NCI-H2171 treated with DMSO at 0.1 percent for 48 hours (cell line): ENCODE measurements around the gene SIK3.

ENCODE experiments used
- DNase-seq: peaks from one replicate; lab custom pipeline; 2025; lab: John Stamatoyannopoulos, UW

Gene SIK3

DNA sequence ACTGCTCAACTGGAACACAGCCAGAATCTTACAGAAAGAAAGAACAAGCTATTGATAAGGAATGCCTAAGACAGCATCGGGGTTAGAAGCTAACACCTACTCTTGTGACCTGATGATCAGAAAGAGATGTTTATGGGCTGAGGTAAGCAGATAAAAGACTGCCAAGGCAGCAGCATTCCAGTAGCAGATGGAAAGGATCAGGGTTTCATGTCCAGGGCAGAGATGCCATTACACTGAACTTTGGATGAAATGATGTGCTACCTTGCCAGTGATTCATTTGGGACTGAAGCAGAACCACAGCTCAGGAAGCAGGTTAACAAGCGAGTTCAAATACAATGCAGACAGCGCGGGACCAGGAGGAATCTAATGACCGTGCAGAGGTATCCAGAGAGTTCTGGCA is 233.7 kb downstream of the SIK3 start:
- DNase-seq, result no peak

DNA sequence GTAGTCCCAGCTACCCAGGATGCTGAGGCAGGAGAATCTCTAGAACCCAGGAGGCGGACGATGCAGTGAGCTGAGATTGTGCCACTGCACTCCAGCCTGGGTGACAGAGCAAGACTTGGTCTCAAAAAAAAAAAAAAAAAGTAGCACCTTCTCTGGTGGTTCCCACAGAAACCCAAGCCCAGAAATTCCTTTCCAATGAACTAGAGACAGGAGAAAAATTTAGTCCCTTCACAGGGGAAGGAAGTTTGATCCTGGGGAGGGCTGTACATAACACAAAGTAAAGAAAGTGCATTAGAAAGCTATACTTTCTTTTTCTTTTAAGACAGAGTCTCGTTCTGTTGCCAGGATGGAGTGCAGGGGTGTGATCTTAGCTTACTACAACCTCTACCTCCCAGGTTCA is 235.3 kb downstream of the SIK3 start:
- DNase-seq, result no peak

DNA sequence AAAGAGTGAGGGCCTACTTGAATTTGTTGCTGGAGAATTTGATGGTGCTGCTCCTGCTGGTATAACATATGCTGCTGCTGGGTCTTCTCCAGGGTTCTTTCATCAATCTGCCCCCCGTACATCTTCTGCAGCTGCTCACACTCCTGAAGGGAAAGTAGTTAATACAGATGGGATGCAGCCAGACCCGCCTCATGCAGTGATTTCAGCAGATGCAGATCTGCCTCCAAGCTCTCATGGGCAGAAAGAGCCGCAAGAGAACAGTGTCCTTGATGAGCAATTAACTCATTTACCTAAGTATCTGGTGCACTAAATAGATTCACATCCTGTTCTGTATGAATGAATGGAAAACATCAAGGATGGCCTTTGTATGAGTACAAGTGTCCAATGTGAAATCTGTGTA is 236.0 kb downstream of the SIK3 start:
- peak; percentile 53 for DNase-seq

DNA sequence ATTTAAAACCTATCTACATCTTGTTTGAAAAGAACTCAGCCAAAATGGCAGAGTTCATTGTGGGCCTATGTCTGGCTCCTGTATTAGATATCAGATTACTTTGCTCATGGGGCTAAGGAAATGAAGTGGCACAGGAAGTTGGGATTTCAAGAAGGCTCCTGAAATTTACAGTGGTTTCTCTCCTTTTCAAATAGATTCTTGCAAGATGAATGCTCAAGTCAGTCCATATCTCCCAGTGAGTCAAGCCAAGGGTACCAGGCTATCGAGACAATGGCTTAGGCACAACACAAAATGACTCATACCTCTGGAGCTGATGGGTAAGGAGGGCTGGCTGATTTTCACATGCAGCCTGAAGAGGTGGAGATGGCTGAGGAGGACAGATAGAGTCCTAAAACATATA is 236.7 kb downstream of the SIK3 start:
- no peak for DNase-seq

DNA sequence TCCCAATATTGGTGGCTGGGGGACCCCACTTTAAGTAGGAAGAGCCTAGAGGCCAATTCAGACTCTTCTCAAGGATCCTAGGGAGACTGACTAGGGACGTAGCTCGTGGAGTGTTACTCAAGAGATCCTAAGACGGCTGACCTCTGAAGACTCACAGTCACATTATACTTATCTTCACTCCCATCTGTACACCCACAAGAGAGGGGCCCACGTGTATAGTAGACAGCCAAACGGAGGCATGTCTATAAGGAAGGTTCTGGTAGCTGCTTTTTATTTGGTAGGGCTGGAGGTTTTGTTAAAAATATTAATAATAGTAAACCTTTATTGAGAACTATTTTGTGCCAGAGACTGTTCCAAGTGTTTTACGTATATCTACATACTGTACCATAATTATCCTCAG is 237.9 kb downstream of the SIK3 start:
- DNase-seq, result no peak

DNA sequence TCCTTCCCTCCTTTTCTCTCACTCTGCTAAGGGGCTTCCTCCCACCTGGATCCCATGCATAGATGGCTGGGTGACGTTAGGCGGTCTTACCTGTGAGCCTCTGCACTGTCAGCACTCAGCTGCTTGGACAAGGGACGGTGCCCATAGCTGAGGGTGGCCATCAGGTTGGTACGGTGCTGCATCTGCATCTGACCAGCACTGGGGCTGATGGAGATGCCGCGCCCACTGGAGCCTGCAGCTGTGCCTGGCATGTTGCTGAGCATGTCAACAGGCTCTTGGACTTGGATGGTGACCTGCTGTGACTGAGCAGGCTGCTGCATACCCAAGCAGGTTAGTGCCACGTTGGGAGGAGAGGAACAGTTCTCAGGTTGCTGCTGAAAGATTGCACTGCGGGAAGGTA is 239.1 kb downstream of the SIK3 start:
- no peak for DNase-seq

DNA sequence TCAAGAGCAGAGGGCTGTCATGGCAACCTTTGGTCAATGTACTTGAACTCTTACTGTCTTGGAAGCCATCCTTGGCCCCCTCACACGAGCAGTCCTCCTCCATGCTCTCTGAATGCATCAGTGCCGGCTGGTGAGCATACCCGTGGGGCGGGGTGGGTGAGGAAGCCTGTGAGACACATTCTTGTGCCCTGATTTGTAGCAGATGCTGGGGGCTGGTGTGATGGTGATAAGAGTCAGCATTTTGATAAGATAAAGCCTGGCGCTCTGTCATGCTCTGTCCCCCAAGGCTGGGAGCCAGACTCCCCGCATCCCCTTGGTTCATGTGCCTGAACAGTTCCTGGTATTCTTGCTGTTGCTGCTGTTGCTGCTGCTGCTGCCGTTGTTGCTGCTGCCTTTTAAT is 240.3 kb downstream of the SIK3 start:
- no peak for DNase-seq

DNA sequence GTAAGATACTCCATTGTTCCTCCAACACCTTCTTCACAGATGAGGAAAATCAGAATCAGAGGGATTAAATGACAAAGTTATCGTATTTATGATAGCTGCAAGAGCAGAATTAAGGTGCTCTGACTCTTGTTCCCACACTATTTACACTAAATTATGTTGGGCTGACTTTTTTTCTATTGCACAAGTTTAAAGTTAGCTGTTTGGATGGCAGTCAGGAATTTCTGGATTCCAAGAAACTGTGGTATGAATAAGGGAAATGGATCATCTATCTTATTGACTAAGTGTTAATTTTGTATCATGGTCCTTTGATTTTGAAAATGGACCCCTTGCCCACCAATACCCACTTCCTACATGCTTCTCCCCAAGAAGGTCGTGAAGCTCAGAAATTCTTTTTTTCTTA is 240.9 kb downstream of the SIK3 start:
- DNase-seq, result no peak

DNA sequence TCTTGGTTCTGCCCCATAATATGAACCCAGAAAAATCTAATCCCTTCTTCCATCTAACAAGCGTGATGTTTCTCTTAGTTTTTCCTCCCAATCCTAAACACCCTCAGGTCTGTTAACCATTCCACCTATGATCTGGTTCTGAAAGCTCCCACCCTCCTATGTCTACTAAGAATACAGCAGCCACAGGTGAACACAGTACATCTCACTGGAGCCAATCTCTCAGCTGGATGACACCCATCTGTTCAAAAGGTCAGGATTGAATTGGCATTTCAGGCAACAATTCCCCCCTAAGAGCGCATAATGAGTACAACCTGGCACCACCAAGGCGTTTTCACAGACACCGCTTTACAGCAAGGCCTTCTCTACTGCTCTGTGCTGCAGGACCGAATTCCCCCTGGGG is 241.8 kb downstream of the SIK3 start:
- peak; percentile 17 for DNase-seq

DNA sequence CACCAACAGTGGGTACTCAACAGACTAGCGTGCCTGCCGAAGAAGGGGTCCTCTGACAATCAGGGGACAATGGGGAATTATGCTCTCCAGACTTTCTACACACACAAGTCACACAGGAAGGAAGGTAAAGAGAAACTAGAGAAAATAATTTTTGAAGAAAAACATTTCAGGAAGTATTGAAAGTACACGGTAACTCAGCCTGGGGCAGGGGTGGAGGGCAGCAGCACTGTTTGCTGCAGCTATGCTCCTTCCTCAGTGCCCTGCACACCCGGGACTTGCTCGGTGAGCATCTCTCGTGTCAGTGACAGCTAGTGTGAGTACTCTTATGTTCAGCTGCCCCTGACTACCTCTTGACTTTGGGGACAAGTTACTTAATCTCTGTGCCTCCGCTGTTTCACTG is 242.8 kb downstream of the SIK3 start:
- no peak for DNase-seq

DNA sequence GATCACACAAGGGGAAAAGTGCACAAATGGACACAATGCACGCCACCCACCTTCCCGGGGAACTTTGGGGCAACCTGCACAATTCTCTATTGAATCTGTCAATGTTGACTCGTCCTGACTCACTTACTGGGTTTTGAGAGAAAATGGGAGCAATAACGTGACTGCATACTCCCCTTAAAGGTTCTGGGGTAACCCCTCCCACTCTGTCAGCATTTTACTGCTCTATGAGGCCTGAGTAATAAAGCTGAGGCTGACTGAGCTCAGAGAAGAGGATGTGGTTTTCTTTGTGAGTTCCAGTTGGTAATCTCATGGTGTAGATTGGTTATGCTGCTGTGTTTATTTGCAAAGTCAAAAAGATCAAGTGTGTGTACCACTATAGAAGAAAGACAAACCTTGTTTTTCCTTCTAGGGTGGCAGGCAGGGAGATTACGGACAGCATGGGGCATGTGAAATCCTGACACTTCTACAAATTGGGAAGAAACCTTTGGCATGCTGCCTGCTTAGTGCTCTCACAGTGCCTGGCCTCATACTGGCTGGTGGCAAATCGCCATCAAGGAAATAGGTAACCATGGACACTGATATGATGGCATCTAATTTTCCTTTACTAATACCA is 244.7 kb downstream of the SIK3 start:
- no peak for DNase-seq

DNA sequence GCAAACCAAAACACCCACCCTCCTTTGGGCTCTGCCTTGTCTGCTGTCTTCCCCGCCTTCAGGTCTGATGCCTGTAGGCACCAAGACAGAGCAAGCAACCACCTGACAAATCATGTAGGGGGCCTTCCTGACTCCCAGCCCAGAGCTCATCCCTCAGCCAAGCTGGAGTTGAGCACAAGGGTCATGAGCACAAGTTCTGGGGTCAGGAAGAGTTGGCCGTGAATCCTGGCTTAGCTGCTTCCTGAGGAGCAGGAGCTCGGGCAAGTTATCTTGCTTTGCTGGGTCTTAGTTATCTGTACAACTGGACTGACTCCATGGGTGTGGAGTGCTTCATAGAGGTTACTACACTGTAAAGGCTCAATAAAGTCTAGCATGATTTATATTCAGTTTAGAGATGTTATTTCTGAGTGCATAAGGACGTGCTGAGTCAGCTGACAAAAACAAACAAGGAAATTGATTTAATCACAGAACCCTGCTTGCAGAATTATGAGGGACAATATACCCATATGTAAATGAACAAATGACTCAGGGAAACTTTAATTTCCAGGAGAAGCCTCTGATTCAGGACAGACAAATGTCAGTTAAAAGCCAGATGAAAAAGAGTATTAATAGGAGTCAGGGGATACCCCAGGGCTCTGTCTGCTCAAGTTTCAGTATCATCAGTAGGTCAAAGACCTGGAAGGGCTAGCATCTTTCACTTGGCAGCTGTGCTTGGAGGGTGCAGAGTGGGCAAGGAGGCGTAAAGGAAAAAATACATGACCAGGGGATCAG is 245.8 kb downstream of the SIK3 start:
- DNase-seq, result no peak

DNA sequence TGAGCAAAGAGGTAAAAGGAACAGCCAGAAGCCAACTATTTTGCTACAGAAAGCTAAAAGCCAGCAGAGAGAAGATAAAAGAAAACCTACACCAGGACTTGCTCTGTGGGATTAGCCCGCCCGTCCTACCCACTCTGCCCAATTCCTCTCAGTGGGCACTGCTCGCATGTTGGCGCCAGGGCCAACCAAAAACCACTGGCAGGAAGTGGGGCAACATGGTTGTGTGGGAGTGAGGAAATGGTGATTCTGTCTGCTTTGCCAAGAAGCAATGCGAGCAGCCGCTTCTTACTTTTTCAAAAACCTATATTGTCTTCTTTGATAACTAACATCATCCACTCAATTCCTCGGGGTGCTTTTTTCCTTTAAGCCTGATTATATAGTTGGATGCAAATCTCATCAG is 246.6 kb downstream of the SIK3 start:
- no peak for DNase-seq

DNA sequence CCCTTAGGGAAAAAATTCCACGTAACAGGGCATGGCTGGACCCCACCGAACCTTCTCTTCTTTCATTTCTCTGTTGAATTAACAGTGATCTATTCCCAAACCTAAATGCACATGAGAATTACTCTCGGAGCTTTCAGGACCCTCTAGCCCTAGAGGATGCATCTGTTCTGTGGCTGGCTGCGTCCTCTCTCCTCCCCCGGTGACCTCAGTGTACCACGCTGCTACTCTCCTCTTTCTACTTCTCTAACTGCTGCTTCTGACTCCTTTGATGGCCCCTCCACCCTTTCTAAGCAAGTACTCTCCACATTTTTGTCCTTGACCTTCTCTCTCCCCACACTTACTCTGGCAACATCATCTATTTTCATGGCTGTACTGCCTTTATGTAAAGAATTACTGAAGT is 248.7 kb downstream of the SIK3 start:
- no peak for DNase-seq

DNA sequence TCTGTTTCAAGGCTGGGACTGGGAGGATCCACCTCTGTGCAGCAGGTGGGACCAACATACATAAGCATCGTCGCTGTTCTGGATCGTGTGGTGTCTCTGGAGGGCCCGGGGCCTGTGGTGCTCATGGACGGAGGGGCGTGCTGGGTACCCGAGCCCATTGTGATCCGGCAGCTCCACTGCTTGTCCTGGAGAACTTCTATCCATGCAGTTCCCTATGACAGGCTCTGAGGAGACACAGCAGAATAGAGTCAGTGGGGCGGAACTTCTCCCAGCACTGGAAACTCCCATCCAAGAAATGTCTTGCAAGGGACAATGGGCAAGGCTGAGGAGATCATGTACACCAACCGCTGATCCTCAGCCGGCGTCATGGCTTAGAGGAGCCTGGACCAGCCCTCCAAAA is 249.2 kb downstream of the SIK3 start:
- no peak for DNase-seq

DNA sequence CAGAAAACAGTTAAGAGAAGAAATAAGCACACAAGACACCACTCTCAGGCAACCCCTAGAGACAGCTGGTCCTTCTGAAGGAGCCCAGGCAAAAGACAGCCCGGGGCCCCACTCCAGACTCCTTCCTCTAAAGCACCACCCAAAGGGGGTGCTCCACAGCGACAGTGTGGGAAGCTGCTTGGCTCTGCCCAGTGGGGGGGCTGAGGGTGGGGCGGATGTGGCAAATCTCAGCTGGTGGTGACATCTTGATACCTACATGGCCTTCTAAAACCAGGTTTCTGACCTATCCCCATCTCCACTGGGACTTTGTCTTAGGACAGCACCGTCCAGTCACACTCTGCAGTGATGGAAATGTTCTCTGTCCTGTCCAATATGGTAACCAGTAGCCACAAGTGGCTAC is 250.6 kb downstream of the SIK3 start:
- DNase-seq, result no peak

DNA sequence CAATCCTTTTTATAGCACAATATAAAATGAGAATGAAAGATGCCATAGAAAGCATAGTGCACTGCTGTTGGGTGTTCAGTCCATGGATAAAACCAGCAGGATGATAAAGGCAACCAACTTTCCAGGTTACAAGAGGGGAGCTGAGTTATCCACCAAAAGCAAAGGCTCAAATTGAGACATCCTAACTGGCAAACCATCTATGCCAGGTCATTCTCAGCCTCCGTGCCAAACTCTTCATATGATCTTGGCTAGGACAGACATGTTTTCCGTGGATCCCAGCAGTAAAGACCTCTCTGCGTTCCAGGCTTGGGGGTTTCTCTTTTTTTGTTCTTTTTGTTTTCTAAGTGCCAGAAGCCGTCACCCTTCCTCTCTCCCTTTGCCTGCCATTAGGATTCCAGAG is 253.5 kb downstream of the SIK3 start:
- no peak for DNase-seq

DNA sequence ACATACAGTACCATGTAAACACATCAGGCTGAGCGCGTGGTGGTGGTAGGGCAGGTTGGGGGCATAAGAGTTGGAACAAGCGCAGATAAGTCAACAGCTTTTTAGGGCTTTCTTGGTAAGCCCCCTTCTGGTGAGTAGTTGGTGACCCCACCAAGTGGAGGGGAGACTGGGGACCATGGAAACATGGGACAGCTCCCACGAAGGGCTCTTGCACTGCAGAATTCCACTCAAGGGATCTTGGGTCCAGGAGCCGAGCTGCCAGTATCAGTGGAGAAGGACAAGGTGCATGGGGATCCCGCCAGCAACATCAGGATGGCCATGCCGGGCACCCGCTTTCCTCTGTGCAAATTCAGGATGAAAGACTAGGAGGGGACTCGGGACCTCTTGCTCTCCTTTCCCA is 254.6 kb downstream of the SIK3 start:
- DNase-seq, result no peak

DNA sequence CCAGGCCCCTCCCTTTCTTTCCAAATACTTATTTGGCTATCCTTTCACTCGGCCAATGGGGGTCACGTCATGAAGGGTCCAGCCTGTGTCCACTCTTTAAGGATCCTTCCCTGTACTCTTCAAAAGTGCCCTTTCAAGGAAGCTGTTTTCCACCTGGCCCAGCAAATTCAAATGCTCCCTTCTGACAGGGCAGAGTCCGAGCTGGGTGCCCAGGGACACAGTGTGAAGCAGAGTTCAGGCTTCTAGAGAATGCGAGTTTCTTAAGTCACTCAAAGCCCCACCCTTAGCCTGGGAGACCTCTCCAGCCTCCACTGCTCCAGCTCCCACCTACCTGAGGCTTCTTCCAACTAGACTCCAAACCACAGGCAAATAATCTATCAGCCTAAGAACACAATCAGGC is 255.3 kb downstream of the SIK3 start:
- no peak for DNase-seq

DNA sequence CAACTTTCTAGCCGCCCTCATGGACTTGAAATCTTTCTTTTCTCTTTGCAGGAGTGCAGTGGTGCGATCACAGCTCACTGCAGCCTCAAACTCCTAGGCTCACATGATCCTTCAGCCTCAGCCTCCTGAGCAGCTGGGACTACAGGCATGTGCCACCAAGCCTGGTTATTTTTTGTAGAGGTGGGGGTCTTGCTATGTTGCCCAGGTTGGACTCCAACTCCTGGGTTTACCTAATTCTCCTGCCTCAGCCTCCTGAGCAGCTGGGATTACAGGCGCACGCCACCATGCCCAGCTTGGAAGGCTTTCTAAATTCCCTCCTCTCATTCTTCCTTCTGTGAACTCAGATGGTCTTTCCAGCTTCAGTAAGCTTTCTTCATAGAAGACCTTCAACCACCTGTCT is 256.1 kb downstream of the SIK3 start:
- DNase-seq, result no peak

DNA sequence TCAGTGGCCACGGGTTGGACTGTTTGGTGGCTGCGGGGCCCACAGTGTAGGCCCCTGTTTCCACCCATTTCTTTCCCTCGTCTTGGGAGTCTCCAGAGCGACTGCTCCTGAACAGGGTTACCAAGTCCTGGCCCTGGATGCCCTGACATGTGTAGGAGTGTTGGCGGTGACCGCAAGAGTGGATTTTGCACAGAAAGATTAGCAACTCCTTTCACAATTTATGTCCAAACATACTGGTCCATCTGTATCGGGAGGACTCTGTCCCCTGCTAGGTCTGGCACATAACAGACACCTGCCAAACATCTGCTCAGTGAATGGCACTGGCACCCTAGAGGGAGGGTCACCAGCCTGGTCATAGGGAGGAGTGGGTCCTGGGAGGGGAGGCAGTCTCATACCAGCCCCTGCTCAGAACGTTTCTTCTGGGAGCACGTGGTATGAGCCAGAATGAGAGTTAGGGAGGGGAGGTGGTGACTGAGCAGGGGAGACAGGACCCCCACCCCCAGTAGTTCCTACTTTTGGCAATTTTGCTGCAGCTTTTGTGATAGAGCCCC is 257.4 kb downstream of the SIK3 start:
- DNase-seq, result no peak

DNA sequence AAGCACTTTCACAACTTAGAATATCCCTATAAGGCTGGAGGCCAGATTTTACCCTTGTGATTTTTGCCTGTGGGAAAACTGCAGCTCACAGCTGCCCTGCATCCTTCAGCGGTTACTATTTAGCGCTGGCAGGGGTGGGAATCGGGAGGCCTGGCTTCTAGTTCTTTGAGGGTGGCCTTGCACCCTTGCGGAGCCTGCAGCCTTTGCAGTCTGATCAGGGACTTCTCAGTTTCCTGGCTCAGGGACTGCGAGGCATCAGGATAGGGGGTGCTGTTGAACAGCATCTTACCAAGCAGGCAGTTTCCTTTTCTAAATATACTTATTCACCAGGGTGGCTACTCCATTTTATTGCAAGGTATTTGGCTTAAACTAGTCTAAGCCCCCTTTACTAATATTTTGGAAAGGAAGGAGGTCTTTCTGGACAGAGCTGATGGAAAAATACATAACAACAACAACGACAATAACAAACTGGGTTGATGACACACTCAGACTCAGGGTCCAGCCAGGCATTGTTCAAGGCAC is 257.9 kb downstream of the SIK3 start:
- DNase-seq, result no peak

DNA sequence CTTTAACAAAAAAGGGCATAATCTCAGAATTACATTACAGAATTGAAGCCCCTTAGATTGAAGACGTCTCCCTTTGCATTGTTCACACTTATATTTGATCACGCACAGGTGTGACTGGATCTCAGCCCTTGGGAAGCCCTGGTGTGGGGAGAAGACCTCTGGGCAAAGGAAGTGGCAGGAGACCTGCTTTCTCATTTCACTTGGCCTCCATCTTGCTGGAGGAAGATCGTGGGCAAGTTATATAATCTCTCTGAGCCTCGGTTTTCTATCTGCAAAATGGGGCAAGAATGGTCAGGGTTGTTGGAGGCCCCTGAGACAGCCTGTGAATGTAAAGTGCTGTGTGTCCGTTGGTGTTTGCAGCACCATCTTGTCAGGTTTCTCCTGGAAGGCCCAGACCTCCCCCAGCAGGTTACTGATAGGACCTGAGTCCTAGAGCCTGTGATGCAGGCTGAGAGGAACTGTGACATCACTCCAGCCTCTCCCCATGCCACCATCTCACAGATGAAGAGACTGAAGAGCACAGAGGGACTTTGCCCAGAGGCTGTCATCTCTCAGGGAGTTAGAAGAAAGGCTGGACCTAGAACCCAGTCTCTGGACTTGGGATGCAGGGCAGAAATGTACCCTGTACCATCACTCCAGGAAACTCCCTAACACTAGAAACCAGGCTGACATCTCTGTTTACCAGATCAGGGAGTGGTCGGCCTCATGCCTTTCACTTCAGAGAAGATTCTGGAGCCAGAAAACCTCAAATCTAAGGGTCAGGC is 259.7 kb downstream of the SIK3 start:
- no peak for DNase-seq
